Pancreas (tissue), 10 donors: ENCODE data around the gene COCH. TPM values are rescaled to one million over a fixed set of nuclear protein-coding genes. Genes with fewer than 3 reads are reported as not detected.

Experiments
- ATAC-seq, 4 donors: fragments of 200-7000 bp; cut with Tn5 transposase; one replicate each; pipeline versions ENCODE4 v1.8.0 to v1.9.1; 2020; ENCODE audit warnings: mild to moderate bottlenecking in 4 of 4, moderate library complexity in 4 of 4
- DNase-seq, 6 donors: peaks; one replicate each; pipeline ENCODE4 v3.0.0-alpha.2; 2020
- FAIRE-seq: peaks from 2 replicates; lab custom pipeline; 2012; peaks lifted over from hg19 to GRCh38; lab: Jason Lieb, UNC
- H3K27ac ChIP-seq, 4 donors: fragments of 200-600 bp; sonication (generic); 1 replicate in 3 of 4; 2 replicates in 1 of 4; pipeline versions ENCODE4 v1.5.0 to v1.8.0; 2020
- H3K27me3 ChIP-seq, 4 donors: fragments of 200-600 bp; one replicate each; pipeline ENCODE4 v1.8.0; 2021
- H3K36me3 ChIP-seq, 3 donors: fragments of 200-600 bp; sonication (generic) in 1 of 3; one replicate each; pipeline versions ENCODE4 v1.5.0 to v1.8.0; 2020 to 2021
- H3K4me1 ChIP-seq, 3 donors: fragments of 200-600 bp; one replicate each; pipeline ENCODE4 v1.8.0; 2021
- H3K4me3 ChIP-seq, 4 donors: fragments of 200-600 bp; sonication (generic) in 2 of 4; one replicate each; pipeline versions ENCODE4 v1.5.0 to v1.8.0; 2020 to 2021
- H3K9me3 ChIP-seq, 4 donors: fragments of 200-600 bp; one replicate each; pipeline ENCODE4 v1.8.0; 2021
- WGBS, 2 donors: extraction: QIAGEN DNeasy Blood & Tissue Kit; methylation state at CpG; one replicate each; pipeline ENCODE4 v1.1.7; 2013; 5-methylcytosine and 5-hydroxymethylcytosine counted together
- intact Hi-C, 3 donors: fragments of 100-400 bp; cut with DNase I; formaldehyde crosslinking; loops; one replicate each; pipeline versions ENCODE4 v1.11.1 to v1.14.2; 2022
- polyA plus RNA-seq, 2 donors: library from polyadenylated mRNA; stranded (reverse); fragments of 200-250 nt; gene quantifications; one replicate each; pipeline ENCODE4 v1.2.3, GENCODE V29; 2013
- total RNA-seq, 6 donors: library from RNA; stranded (reverse); fragmentation: NEBNext Ultra II Directional in 4 of 6; extraction: Animal tissue kit (Norgen Biotek cat#: 25700) in 4 of 6; gene quantifications; one replicate each; pipeline versions ENCODE4 v1.2.1 to v1.2.4, GENCODE V29; 2021 to 2023
- TF ChIP-seq, protein P1 (sequence below), 4 donors: fragments of 200-600 bp; sonication (generic) in 3 of 4; IDR thresholded peaks; one replicate each; pipeline versions ENCODE4 v1.5.0 to v1.8.0; 2021; ENCODE audit warnings: antibody characterized with exemption in 4 of 4
- donor health status: healthy with polysubstance abuse.
- donor health status: DM: no; HTN: no; CAD: no; lungs with moderate emphysema.
- donor health status: DM: no; HTN: no; CAD: no.
- donor health status: control.
- donor health status: control.
- donor health status: Bipolar disorder and iron deficiency.
- donor health status: DM: yes; HTN: yes; CAD: no.
- donor health status: DM: no; HTN: no; CAD: no.
- donor health status: DM: no; HTN: no; CAD: no.
- donor health status: DM: yes; HTN: yes; CAD: no.

The COCH gene
- total and polyA plus RNA-seq, 8 donors, result 2.0 to 28.5 (median 6.2) TPM

DNA sequence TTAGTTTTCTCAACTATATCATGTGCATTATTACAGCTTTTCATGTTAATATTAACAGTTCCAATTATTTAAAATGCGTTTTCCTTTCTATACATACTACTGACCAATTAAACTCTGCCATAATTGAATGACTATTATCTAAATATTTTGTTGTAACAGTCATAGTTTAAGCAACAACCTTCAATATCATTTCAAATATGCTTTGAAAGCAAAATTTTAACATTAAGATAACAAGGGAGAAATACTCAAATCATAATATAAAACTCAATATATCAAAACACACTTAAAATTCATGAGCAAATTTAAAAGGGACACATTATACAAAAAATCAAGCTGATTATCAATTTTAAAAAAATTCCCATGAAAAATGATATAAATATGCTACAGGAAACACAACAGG is 40.5 kb downstream of the COCH start:
- no peak overlapping the region for H3K4me3 ChIP-seq
- no peaks in the 10 kb centered on the region for H3K4me1 ChIP-seq
- ATAC-seq, result no peak
- WGBS, 2 donors, result 91 to 97% methylated on average over 1 of the region's 1 CpG
- FAIRE-seq, result peak; percentile 64
- TF ChIP-seq, protein P1, sequence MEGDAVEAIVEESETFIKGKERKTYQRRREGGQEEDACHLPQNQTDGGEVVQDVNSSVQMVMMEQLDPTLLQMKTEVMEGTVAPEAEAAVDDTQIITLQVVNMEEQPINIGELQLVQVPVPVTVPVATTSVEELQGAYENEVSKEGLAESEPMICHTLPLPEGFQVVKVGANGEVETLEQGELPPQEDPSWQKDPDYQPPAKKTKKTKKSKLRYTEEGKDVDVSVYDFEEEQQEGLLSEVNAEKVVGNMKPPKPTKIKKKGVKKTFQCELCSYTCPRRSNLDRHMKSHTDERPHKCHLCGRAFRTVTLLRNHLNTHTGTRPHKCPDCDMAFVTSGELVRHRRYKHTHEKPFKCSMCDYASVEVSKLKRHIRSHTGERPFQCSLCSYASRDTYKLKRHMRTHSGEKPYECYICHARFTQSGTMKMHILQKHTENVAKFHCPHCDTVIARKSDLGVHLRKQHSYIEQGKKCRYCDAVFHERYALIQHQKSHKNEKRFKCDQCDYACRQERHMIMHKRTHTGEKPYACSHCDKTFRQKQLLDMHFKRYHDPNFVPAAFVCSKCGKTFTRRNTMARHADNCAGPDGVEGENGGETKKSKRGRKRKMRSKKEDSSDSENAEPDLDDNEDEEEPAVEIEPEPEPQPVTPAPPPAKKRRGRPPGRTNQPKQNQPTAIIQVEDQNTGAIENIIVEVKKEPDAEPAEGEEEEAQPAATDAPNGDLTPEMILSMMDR (IDR thresholded peaks at IDR 0.05), result no peak
- no peak for DNase-seq
- H3K36me3 ChIP-seq, result no peaks in the 10 kb centered on the region
- H3K27me3 ChIP-seq, result no peaks in the 10 kb centered on the region
- no peaks in the 10 kb centered on the region for H3K9me3 ChIP-seq
- H3K27ac ChIP-seq, result no peak overlapping the region
- intact Hi-C loops, result no loop called here

- Histone ChIP-seq H3K27ac (no peak overlapping the region), H3K4me1 (no peaks in the 10 kb centered on the region), H3K9me3 (no peaks in the 10 kb centered on the region), H3K4me3 (no peak overlapping the region), H3K27me3 (no peaks in the 10 kb centered on the region), H3K36me3 (no peaks in the 10 kb centered on the region)
- 66 to 68% methylated on average over 2 of the region's 2 CpGs for WGBS, 2 donors
- no peak for FAIRE-seq
- TF ChIP-seq, protein P1 (IDR thresholded peaks at IDR 0.05), result no peak
- DNase-seq, result no peak
- ATAC-seq, result no peak
- intact Hi-C loops, result no loop called here
Observed at GRCh38 chr14:30915596-30915995, 41.2 kb downstream of the COCH start.

GRCh38 chr14:30921305-30921704 is 46.9 kb downstream of the COCH start:
- no peaks in the 10 kb centered on the region for H3K36me3 ChIP-seq
- H3K4me1 ChIP-seq, result no peaks in the 10 kb centered on the region
- TF ChIP-seq, protein P1 (IDR thresholded peaks at IDR 0.05), result no peak
- H3K9me3 ChIP-seq, result no peaks in the 10 kb centered on the region
- 24 to 35% methylated on average over 1 of the region's 1 CpG for WGBS, 2 donors
- intact Hi-C loops, result no loop called here
- ATAC-seq (no peak), DNase-seq (no peak), FAIRE-seq (no peak)
- no peak overlapping the region for H3K4me3 ChIP-seq
- no peak overlapping the region for H3K27ac ChIP-seq
- H3K27me3 ChIP-seq, result no peaks in the 10 kb centered on the region

- H3K27me3 ChIP-seq, result no peaks in the 10 kb centered on the region
- FAIRE-seq (no peak), ATAC-seq (no peak), DNase-seq (no peak)
- TF ChIP-seq, protein P1 (IDR thresholded peaks at IDR 0.05), result no peak
- H3K9me3 ChIP-seq, result no peaks in the 10 kb centered on the region
- WGBS, 2 donors, result 92 to 98% methylated on average over 2 of the region's 2 CpGs
- no peaks in the 10 kb centered on the region for H3K36me3 ChIP-seq
- intact Hi-C loops, result no loop called here
- no peaks in the 10 kb centered on the region for H3K4me1 ChIP-seq
- no peak overlapping the region for H3K4me3 ChIP-seq
- no peak overlapping the region for H3K27ac ChIP-seq
Observed at GRCh38 chr14:30921788-30922187, 47.4 kb downstream of the COCH start.

GRCh38 chr14:30925254-30925653 is 50.9 kb downstream of the COCH start:
- ATAC-seq (no peak), FAIRE-seq (no peak), DNase-seq (no peak)
- Histone ChIP-seq H3K27me3 (no peaks in the 10 kb centered on the region), H3K36me3 (no peaks in the 10 kb centered on the region), H3K9me3 (no peaks in the 10 kb centered on the region), H3K27ac (no peak overlapping the region), H3K4me1 (no peaks in the 10 kb centered on the region), H3K4me3 (no peak overlapping the region)
- intact Hi-C loops, result no loop called here
- WGBS, 2 donors, result 94 to 97% methylated on average over 2 of the region's 2 CpGs
- TF ChIP-seq, protein P1 (IDR thresholded peaks at IDR 0.05), result no peak
